ENCODE data around the gene CTTNBP2NL. TPM values are rescaled to one million over a fixed set of nuclear protein-coding genes. Genes with fewer than 3 reads are reported as not detected.

The CTTNBP2NL gene
- total RNA-seq, 4 donors from 2014 or later = 44.6 to 64.8 (median 52.4) TPM

DNA sequence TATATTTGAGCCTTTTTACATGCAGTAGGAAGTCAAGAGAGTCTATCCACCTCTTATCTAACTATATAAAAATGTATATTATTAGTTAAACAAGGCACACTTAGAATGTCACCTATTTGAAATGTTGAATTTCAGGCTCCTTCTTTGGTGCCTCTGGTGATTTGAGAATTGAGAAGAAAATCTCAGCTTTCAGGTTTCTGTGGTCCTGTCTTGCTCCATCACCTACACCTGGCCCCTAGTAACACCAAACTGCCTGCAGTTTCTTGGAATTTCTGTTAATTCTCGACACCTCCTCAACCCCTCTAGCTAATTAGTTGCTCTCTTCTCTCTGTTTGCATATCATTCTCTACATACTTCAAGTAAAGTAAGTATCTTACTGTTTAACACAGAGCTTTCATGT lies 57.9 kb downstream of the CTTNBP2NL start:
- TF ChIP-seq EP300 (IDR thresholded peaks at IDR 0.05; ENCODE audit: low read depth) (no peak), POLR2A (IDR thresholded peaks at IDR 0.05) (no peak), POLR2AphosphoS5 (IDR thresholded peaks at IDR 0.05) (no peak)
- TF ChIP-seq, protein P1, sequence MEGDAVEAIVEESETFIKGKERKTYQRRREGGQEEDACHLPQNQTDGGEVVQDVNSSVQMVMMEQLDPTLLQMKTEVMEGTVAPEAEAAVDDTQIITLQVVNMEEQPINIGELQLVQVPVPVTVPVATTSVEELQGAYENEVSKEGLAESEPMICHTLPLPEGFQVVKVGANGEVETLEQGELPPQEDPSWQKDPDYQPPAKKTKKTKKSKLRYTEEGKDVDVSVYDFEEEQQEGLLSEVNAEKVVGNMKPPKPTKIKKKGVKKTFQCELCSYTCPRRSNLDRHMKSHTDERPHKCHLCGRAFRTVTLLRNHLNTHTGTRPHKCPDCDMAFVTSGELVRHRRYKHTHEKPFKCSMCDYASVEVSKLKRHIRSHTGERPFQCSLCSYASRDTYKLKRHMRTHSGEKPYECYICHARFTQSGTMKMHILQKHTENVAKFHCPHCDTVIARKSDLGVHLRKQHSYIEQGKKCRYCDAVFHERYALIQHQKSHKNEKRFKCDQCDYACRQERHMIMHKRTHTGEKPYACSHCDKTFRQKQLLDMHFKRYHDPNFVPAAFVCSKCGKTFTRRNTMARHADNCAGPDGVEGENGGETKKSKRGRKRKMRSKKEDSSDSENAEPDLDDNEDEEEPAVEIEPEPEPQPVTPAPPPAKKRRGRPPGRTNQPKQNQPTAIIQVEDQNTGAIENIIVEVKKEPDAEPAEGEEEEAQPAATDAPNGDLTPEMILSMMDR (IDR thresholded peaks at IDR 0.05) = no peak
- intact Hi-C loops (cut with DNase I; ENCODE audit: low total_unique reads) (no loop called here), in situ Hi-C loops (cut with MboI; ENCODE audit: low pct_ligation_motif_present in 1 of 4, low pct_unique_long_range_greater_than_20kb in 1 of 4, low sequenced_read_pairs in 3 of 4) (no loop called here)
- Histone ChIP-seq H3K36me3 (peaks cover 0 to 35% (median 18%) of the 10 kb centered on the region in 4 donors), H3K9me3 (no peaks in the 10 kb centered on the region), H3K4me3 (no peak overlapping the region), H3K27me3 (no peaks in the 10 kb centered on the region), H3K27ac (no peak overlapping the region), H3K4me1 (no peaks in the 10 kb centered on the region)
- DNase-seq = no peak
- 76 to 83% methylated on average over 1 of the region's 1 CpG for WGBS, 2 donors (ENCODE audit: low coverage in 1 of 2)

- DNase-seq = no peak
- H3K9me3 ChIP-seq = no peaks in the 10 kb centered on the region
- H3K27ac ChIP-seq = no peak overlapping the region
- H3K4me1 ChIP-seq = no peaks in the 10 kb centered on the region
- TF ChIP-seq POLR2A (IDR thresholded peaks at IDR 0.05) = no peak
- TF ChIP-seq, protein P1 (IDR thresholded peaks at IDR 0.05) = no peak
- TF ChIP-seq POLR2AphosphoS5 (IDR thresholded peaks at IDR 0.05) = no peak
- no peak for TF ChIP-seq EP300 (IDR thresholded peaks at IDR 0.05; ENCODE audit: low read depth)
- intact Hi-C loops (cut with DNase I; ENCODE audit: low total_unique reads) (no loop called here), in situ Hi-C loops (cut with MboI; ENCODE audit: low pct_ligation_motif_present in 1 of 4, low pct_unique_long_range_greater_than_20kb in 1 of 4, low sequenced_read_pairs in 3 of 4) (no loop called here)
- H3K4me3 ChIP-seq = no peak overlapping the region
- WGBS, 2 donors (ENCODE audit: low coverage in 1 of 2) = 91 to 97% methylated on average over 3 of the region's 3 CpGs
- H3K36me3 ChIP-seq = peaks cover 0 to 35% (median 18%) of the 10 kb centered on the region in 4 donors
- no peaks in the 10 kb centered on the region for H3K27me3 ChIP-seq
Measured at GRCh38 chr1:112454316-112454715, 58.3 kb downstream of the CTTNBP2NL start.

DNA sequence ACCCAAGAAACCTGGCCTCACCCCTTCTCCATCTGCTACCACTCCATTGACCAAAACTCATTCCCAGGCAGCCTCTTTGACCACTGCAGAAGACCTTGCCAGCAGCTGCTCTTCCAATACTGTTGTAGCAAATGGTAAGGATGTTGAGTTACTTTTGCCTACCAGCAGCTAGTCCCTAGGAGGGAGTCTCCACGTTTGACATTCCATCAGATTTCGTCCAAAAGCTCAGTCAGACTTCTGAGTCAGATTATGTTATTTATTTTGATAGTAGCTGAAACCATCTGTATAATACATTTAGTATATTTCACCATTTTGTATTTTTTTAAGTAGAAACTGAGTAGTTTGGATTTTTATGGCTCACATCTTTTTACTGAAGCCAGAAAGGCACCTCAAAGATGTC lies 61.2 kb downstream of the CTTNBP2NL start:
- H3K36me3 ChIP-seq = peaks cover 0 to 35% (median 16%) of the 10 kb centered on the region in 4 donors
- DNase-seq = no peak
- no peak overlapping the region for H3K4me3 ChIP-seq
- no peak overlapping the region for H3K27ac ChIP-seq
- no peaks in the 10 kb centered on the region for H3K27me3 ChIP-seq
- no peak for TF ChIP-seq POLR2A (IDR thresholded peaks at IDR 0.05)
- no peak for TF ChIP-seq EP300 (IDR thresholded peaks at IDR 0.05; ENCODE audit: low read depth)
- TF ChIP-seq, protein P1 (IDR thresholded peaks at IDR 0.05) = no peak
- in situ Hi-C loops (cut with MboI; ENCODE audit: low pct_ligation_motif_present in 1 of 4, low pct_unique_long_range_greater_than_20kb in 1 of 4, low sequenced_read_pairs in 3 of 4) (no loop called here), intact Hi-C loops (cut with DNase I; ENCODE audit: low total_unique reads) (no loop called here)
- WGBS, 2 donors (ENCODE audit: low coverage in 1 of 2) = 76 to 79% methylated on average over 2 of the region's 2 CpGs
- H3K4me1 ChIP-seq = peaks cover 0 to 9% (median 1%) of the 10 kb centered on the region in 4 donors
- no peaks in the 10 kb centered on the region for H3K9me3 ChIP-seq

DNA sequence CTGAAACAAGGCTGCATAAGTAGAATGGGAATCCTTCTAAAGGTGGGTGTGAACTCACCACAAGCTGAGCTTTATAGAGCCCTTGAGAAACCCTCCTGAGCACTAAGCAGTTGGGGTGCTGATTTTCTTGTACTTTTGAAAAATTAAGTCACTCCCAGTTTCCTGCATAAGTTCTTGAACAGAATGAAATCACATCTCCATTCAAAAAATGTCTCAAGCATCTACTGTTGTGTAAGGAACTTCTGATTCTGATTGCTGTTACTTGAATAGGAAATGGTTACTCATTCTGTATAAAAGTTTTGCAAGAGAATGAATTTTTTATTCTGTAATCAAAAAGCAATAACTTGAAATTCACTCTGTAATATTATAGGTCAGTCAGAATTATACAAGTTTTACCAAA lies 61.9 kb downstream of the CTTNBP2NL start:
- Histone ChIP-seq H3K9me3 (no peaks in the 10 kb centered on the region), H3K4me3 (no peak overlapping the region), H3K27ac (no peak overlapping the region), H3K4me1 (peaks cover 0 to 9% (median 5%) of the 10 kb centered on the region in 4 donors), H3K36me3 (peaks cover 0 to 33% (median 16%) of the 10 kb centered on the region in 4 donors), H3K27me3 (no peaks in the 10 kb centered on the region)
- no peak for TF ChIP-seq POLR2A (IDR thresholded peaks at IDR 0.05)
- no peak for TF ChIP-seq POLR2AphosphoS5 (IDR thresholded peaks at IDR 0.05)
- TF ChIP-seq, protein P1 (IDR thresholded peaks at IDR 0.05) = no peak
- TF ChIP-seq EP300 (IDR thresholded peaks at IDR 0.05; ENCODE audit: low read depth) = no peak
- in situ Hi-C loops (cut with MboI; ENCODE audit: low pct_ligation_motif_present in 1 of 4, low pct_unique_long_range_greater_than_20kb in 1 of 4, low sequenced_read_pairs in 3 of 4) = no loop called here
- no peak for DNase-seq
- intact Hi-C loops (cut with DNase I; ENCODE audit: low total_unique reads) = no loop called here
